ENCODE results near the gene ZP1. TPM values are rescaled to one million over a fixed set of nuclear protein-coding genes. Genes with fewer than 3 reads are reported as not detected.

Gene ZP1
- total and polyA plus RNA-seq, 4 donors, result not detected

GRCh38 chr11:60831501-60832079, 35.8 kb upstream of the ZP1 start:
- Histone ChIP-seq H3K27me3 (ENCODE audit: control insufficient read depth in 4 of 4, insufficient read depth in 4 of 4, low read length in 3 of 4) (no peaks in the 10 kb centered on the region), H3K4me1 (ENCODE audit: control insufficient read depth in 4 of 4, insufficient read depth in 4 of 4, low read length in 3 of 4) (no peaks in the 10 kb centered on the region), H3K27ac (ENCODE audit: low read depth in 1 of 2, low read length in 2 of 2) (no peak overlapping the region), H3K36me3 (ENCODE audit: control insufficient read depth in 4 of 4, insufficient read depth in 3 of 4, low read depth in 1 of 4, low read length in 3 of 4) (no peaks in the 10 kb centered on the region), H3K4me3 (ENCODE audit: low read depth in 1 of 3, low read length in 3 of 3) (no peak overlapping the region), H3K9me3 (ENCODE audit: control insufficient read depth in 4 of 4, low read length in 3 of 4) (no peaks in the 10 kb centered on the region), H3K9ac (ENCODE audit: low read depth in 1 of 2, low read length in 2 of 2) (no peak overlapping the region)
- TF ChIP-seq YY1 (IDR thresholded peaks at IDR 0.05), result no peak
- TF ChIP-seq ATF3 (IDR thresholded peaks at IDR 0.05), result no peak
- TF ChIP-seq FOXA2 (IDR thresholded peaks at IDR 0.05), result no peak
- no peak for TF ChIP-seq REST (IDR thresholded peaks at IDR 0.05)
- no peak for TF ChIP-seq RXRA (IDR thresholded peaks at IDR 0.05)
- TF ChIP-seq HNF4A (conservative IDR thresholded peaks at IDR 0.05), result no peak
- TF ChIP-seq FOXA1 (IDR thresholded peaks at IDR 0.05), result no peak
- no peak for TF ChIP-seq TAF1 (conservative IDR thresholded peaks at IDR 0.05)
- no peak for TF ChIP-seq NR2F2 (IDR thresholded peaks at IDR 0.05)
- no peak for TF ChIP-seq SP1 (IDR thresholded peaks at IDR 0.05)
- no peak for TF ChIP-seq RAD21 (IDR thresholded peaks at IDR 0.05)
- no peak for DNase-seq (ENCODE audit: low spot score)
- 57% methylated on average over 7 of the region's 7 CpGs for whole genome bisulfite sequencing

DNA sequence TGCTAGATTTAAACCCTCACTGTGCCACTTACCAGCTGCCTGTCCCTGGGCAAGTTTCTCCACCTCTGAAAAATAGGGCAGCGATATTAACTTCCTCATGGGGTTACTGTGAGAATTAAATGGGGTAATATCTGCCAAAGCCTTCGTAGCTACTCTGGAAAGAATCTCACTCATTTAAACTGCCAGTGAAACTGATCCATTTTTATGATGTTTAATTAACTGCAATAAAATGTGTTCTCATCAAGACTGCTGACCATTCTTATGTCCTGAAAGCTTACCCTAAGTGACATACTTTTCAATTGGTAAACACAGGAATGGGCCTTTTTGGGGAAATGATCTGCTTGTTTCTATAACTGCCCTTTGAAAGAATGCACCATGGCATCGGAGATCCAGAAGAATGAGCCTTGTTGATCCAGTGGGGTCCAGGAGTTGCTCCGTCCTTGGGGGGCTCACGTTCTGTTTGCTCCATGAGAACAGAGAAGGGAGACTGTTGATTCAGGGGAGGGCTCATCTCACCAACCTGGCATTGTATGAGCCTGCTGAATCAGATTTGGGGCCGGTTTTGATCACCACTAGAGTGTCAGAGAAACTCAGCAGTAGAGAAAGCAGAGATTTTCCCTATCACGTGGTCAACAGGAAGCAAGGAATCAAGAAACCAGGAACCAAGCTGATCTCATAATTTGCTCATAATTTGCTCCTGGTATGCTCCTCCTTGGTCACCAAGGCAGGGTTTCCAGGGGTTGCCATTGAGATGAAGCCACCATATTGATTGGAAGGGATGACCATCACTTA, 32.4 kb upstream of the ZP1 start:
- H3K9ac ChIP-seq (ENCODE audit: low read depth in 1 of 2, low read length in 2 of 2), result no peak overlapping the region
- H3K27me3 ChIP-seq (ENCODE audit: control insufficient read depth in 4 of 4, insufficient read depth in 4 of 4, low read length in 3 of 4), result no peaks in the 10 kb centered on the region
- no peaks in the 10 kb centered on the region for H3K9me3 ChIP-seq (ENCODE audit: control insufficient read depth in 4 of 4, low read length in 3 of 4)
- TF ChIP-seq RXRA (IDR thresholded peaks at IDR 0.05) (no peak), MAX (IDR thresholded peaks at IDR 0.05) (no peak), SP1 (IDR thresholded peaks at IDR 0.05) (no peak), EGR1 (IDR thresholded peaks at IDR 0.05; ENCODE audit: low read depth in 2 of 2) (no peak), GABPA (IDR thresholded peaks at IDR 0.05 in 1 of 2, conservative IDR thresholded peaks at IDR 0.05 in 1 of 2) (no peak), ATF3 (IDR thresholded peaks at IDR 0.05) (no peak), REST (IDR thresholded peaks at IDR 0.05) (no peak), JUND (IDR thresholded peaks at IDR 0.05) (no peak), RAD21 (IDR thresholded peaks at IDR 0.05) (no peak), HNF4A (conservative IDR thresholded peaks at IDR 0.05) (no peak), HNF4G (IDR thresholded peaks at IDR 0.05) (no peak), FOXA2 (IDR thresholded peaks at IDR 0.05) (no peak), FOXA1 (IDR thresholded peaks at IDR 0.05) (no peak), YY1 (IDR thresholded peaks at IDR 0.05) (no peak), TAF1 (conservative IDR thresholded peaks at IDR 0.05) (no peak), NR2F2 (IDR thresholded peaks at IDR 0.05) (no peak)
- TF ChIP-seq, protein P1, sequence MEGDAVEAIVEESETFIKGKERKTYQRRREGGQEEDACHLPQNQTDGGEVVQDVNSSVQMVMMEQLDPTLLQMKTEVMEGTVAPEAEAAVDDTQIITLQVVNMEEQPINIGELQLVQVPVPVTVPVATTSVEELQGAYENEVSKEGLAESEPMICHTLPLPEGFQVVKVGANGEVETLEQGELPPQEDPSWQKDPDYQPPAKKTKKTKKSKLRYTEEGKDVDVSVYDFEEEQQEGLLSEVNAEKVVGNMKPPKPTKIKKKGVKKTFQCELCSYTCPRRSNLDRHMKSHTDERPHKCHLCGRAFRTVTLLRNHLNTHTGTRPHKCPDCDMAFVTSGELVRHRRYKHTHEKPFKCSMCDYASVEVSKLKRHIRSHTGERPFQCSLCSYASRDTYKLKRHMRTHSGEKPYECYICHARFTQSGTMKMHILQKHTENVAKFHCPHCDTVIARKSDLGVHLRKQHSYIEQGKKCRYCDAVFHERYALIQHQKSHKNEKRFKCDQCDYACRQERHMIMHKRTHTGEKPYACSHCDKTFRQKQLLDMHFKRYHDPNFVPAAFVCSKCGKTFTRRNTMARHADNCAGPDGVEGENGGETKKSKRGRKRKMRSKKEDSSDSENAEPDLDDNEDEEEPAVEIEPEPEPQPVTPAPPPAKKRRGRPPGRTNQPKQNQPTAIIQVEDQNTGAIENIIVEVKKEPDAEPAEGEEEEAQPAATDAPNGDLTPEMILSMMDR (IDR thresholded peaks at IDR 0.05; ENCODE audit: low read depth, low read length, missing input control), result no peak
- TF ChIP-seq, protein P2, sequence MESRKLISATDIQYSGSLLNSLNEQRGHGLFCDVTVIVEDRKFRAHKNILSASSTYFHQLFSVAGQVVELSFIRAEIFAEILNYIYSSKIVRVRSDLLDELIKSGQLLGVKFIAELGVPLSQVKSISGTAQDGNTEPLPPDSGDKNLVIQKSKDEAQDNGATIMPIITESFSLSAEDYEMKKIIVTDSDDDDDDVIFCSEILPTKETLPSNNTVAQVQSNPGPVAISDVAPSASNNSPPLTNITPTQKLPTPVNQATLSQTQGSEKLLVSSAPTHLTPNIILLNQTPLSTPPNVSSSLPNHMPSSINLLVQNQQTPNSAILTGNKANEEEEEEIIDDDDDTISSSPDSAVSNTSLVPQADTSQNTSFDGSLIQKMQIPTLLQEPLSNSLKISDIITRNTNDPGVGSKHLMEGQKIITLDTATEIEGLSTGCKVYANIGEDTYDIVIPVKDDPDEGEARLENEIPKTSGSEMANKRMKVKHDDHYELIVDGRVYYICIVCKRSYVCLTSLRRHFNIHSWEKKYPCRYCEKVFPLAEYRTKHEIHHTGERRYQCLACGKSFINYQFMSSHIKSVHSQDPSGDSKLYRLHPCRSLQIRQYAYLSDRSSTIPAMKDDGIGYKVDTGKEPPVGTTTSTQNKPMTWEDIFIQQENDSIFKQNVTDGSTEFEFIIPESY (IDR thresholded peaks at IDR 0.05), result no peak
- 57% methylated on average over 7 of the region's 7 CpGs for WGBS
- H3K4me1 ChIP-seq (ENCODE audit: control insufficient read depth in 4 of 4, insufficient read depth in 4 of 4, low read length in 3 of 4), result no peaks in the 10 kb centered on the region
- H3K27ac ChIP-seq (ENCODE audit: low read depth in 1 of 2, low read length in 2 of 2), result no peak overlapping the region
- no peak for DNase-seq (ENCODE audit: low spot score)
- no peak overlapping the region for H3K4me3 ChIP-seq (ENCODE audit: low read depth in 1 of 3, low read length in 3 of 3)
- no peaks in the 10 kb centered on the region for H3K36me3 ChIP-seq (ENCODE audit: control insufficient read depth in 4 of 4, insufficient read depth in 3 of 4, low read depth in 1 of 4, low read length in 3 of 4)

All from liver (tissue), 9 donors.